Frontal cortex (tissue), 4 donors: ENCODE results near the gene SAV1. TPM values are rescaled to one million over a fixed set of nuclear protein-coding genes. Genes with fewer than 3 reads are reported as not detected.
"Not testable (repeated sequence)": the region's sequence is repeated elsewhere in the genome, so short reads cannot be mapped to it uniquely, and the experiment has no call there.

Experiments
- DNase-seq, 2 donors: peaks; one replicate each; pipeline ENCODE4 v3.0.0; 2012; ENCODE audit warnings: low spot score in 2 of 2
- FAIRE-seq: peaks from 2 replicates; lab custom pipeline; 2012; peaks lifted over from hg19 to GRCh38; lab: Jason Lieb, UNC
- total RNA-seq: library from RNA; depleted of rRNA; stranded (reverse); fragments of >200 nt; gene quantifications from one replicate; pipeline ENCODE4 v1.2.3, GENCODE V29; 2014
- donor health status: control.
- donor health status: control.
- donor health status: control.

Gene SAV1
- total RNA-seq, 1 donor from 2014 or later: 19.6 TPM

GRCh38 chr14:50666772-50667683, 1.1 kb downstream of the SAV1 start:
- DNase-seq (peak in 1 of 2 donors; percentile 20), FAIRE-seq (no peak)

- FAIRE-seq, DNase-seq: not testable (repeated sequence)
Measured at GRCh38 chr14:50665300-50665699, 2.8 kb downstream of the SAV1 start.

GRCh38 chr14:50664579-50664978, 3.5 kb downstream of the SAV1 start:
- not testable (repeated sequence) for FAIRE-seq, DNase-seq

GRCh38 chr14:50659327-50659974, 8.7 kb downstream of the SAV1 start:
- DNase-seq: no peak
- FAIRE-seq: no peak

- no peak for DNase-seq
- FAIRE-seq: no peak
Measured at GRCh38 chr14:50658203-50658602, 9.9 kb downstream of the SAV1 start.

GRCh38 chr14:50657753-50658152, 10.4 kb downstream of the SAV1 start:
- FAIRE-seq (no peak), DNase-seq (no peak)

- FAIRE-seq (no peak), DNase-seq (no peak)
Measured at GRCh38 chr14:50656776-50657175, 11.3 kb downstream of the SAV1 start.

GRCh38 chr14:50649691-50650090, 18.4 kb downstream of the SAV1 start:
- DNase-seq: no peak

GRCh38 chr14:50647753-50648152, 20.4 kb downstream of the SAV1 start:
- FAIRE-seq (no peak), DNase-seq (no peak)

More at GRCh38 chr14:50649691-50650090, 18.4 kb downstream of the SAV1 start:
- no peak for FAIRE-seq

- FAIRE-seq (no peak), DNase-seq (no peak)
Measured at GRCh38 chr14:50647282-50647681, 20.8 kb downstream of the SAV1 start.

GRCh38 chr14:50635141-50635540, 33.0 kb downstream of the SAV1 start:
- FAIRE-seq (no peak), DNase-seq (no peak)

- FAIRE-seq: no peak
- DNase-seq: no peak
Measured at GRCh38 chr14:50633954-50634353, 34.2 kb downstream of the SAV1 start.

GRCh38 chr14:50631408-50631821, 36.7 kb downstream of the SAV1 start:
- no peak for DNase-seq
- FAIRE-seq: no peak

- not testable (repeated sequence) for FAIRE-seq
Measured at GRCh38 chr14:50624947-50625346, 43.2 kb downstream of the SAV1 start.

GRCh38 chr14:50624447-50624846, 43.7 kb downstream of the SAV1 start:
- FAIRE-seq: no peak
- DNase-seq: no peak

More at GRCh38 chr14:50624947-50625346, 43.2 kb downstream of the SAV1 start:
- DNase-seq: not testable (repeated sequence)

GRCh38 chr14:50622978-50623377, 45.1 kb downstream of the SAV1 start:
- DNase-seq (no peak), FAIRE-seq (no peak)

- FAIRE-seq (no peak), DNase-seq (no peak)
Measured at GRCh38 chr14:50620341-50620740, 47.8 kb downstream of the SAV1 start.

- no peak for FAIRE-seq
Measured at GRCh38 chr14:50619569-50620141, 48.5 kb downstream of the SAV1 start.

GRCh38 chr14:50616275-50616674, 51.8 kb downstream of the SAV1 start:
- DNase-seq: no peak
- FAIRE-seq: no peak

More at GRCh38 chr14:50619569-50620141, 48.5 kb downstream of the SAV1 start:
- DNase-seq: peak in 1 of 2 donors; percentile 13

- DNase-seq (no peak), FAIRE-seq (peak; percentile 69)
Measured at GRCh38 chr14:50615552-50615951, 52.6 kb downstream of the SAV1 start.

GRCh38 chr14:50615056-50615455, 53.0 kb downstream of the SAV1 start:
- no peak for FAIRE-seq

More at GRCh38 chr14:50615056-50615455, 53.0 kb downstream of the SAV1 start:
- DNase-seq: no peak
